ENCODE data around the gene CCL28. TPM values are rescaled to one million over a fixed set of nuclear protein-coding genes. Genes with fewer than 3 reads are reported as not detected.

The CCL28 gene
- total and polyA plus RNA-seq, 9 of the 15 experiments (the other 6 are each of a cell fraction or from before 2014, with no cell fraction given) = not detected

GRCh38 chr5:43412644-43413043, 453 bp upstream of the CCL28 start:
- H3K27me3 ChIP-seq (ENCODE audit: control insufficient read depth in 2 of 2, insufficient read depth in 2 of 2, low read length in 2 of 2) = no peaks in the 10 kb centered on the region
- no peaks in the 10 kb centered on the region for H3K36me3 ChIP-seq (ENCODE audit: control insufficient read depth, insufficient read depth, low read length)
- no peaks in the 10 kb centered on the region for H3K79me2 ChIP-seq (ENCODE audit: control insufficient read depth, insufficient read depth, low read length)
- ChIA-PET CTCF (ENCODE audit: low intra/inter-chr PET ratio) (no interaction called here), POLR2A (interaction anchor here (0.7 to 2.7 kb wide), 5 partner anchors 9 to 374 kb away, joined by 3 to 13 read pairs (median 4); partner anchors contain the start of genes C5orf34 and TMEM267)
- H3K9ac ChIP-seq (ENCODE audit: insufficient read depth in 1 of 2, low read depth in 2 of 2, low read length in 2 of 2) = no peak overlapping the region
- no peak overlapping the region for H3K4me3 ChIP-seq
- ATAC-seq (no peak), DNase-seq (ENCODE audit: extremely low read depth in 1 of 4, low spot score in 3 of 4) (no peak), FAIRE-seq (no peak)
- no peak overlapping the region for H3K27ac ChIP-seq (ENCODE audit: extremely low read depth, low read depth, low read length)
- H3K9me3 ChIP-seq (replicated peaks; ENCODE audit: control insufficient read depth, insufficient read depth, low read depth, low read length) = no peaks in the 10 kb centered on the region
- in situ Hi-C loops (cut with MboI) (no loop called here), intact Hi-C loops (cut with micrococcal nuclease) (no loop called here)
- 79% methylated on average over 1 of the region's 1 CpG for WGBS (ENCODE audit: insufficient coverage, low coverage, missing lambda C conversion rate)
- no peaks in the 10 kb centered on the region for H4K20me1 ChIP-seq (replicated peaks; ENCODE audit: control insufficient read depth, insufficient read depth, low read length)
- H3K4me2 ChIP-seq (ENCODE audit: insufficient read depth, low read length) = no peak overlapping the region
- no TSS peak for BruUV-seq (replicated peaks)
- H3K9me1 ChIP-seq (ENCODE audit: control insufficient read depth, insufficient read depth, low read length) = peaks cover 5% of the 10 kb centered on the region
- no peak overlapping the region for H2AFZ ChIP-seq (ENCODE audit: low read depth, low read length)
- peaks cover 14 to 20% of the 10 kb centered on the region in 2 experiments for H3K4me1 ChIP-seq (replicated peaks in 1 of 2; ENCODE audit: control insufficient read depth in 2 of 2, insufficient read depth in 2 of 2, low read length in 2 of 2)
- no peak for TF ChIP-seq FOXJ2 (tag; IDR thresholded peaks at IDR 0.05)
- TF ChIP-seq BRCA1 (IDR thresholded peaks at IDR 0.05) = no peak
- no peak for TF ChIP-seq BRCA1 (CRISPR knock-in tag; IDR thresholded peaks at IDR 0.05)
- no peak for TF ChIP-seq CEBPG (CRISPR knock-in tag; IDR thresholded peaks at IDR 0.05)
- TF ChIP-seq CEBPG (tag; conservative IDR thresholded peaks at IDR 0.05 in 1 of 2, IDR thresholded peaks at IDR 0.05 in 1 of 2) = 0 out of 4 replicates have a peak, but pooled peaks of 1 of the 2 experiments have one; percentile 10
- no peak for TF ChIP-seq SMAD2 (IDR thresholded peaks at IDR 0.05; ENCODE audit: low read depth, low read length)

GRCh38 chr5:43411495-43411894, 696 bp downstream of the CCL28 start:
- Histone ChIP-seq H3K4me3 (no peak overlapping the region), H2AFZ (ENCODE audit: low read depth, low read length) (peak overlapping the region; percentile 36; the same call in 1 of the 2 replicates), H3K4me1 (replicated peaks in 1 of 2; ENCODE audit: control insufficient read depth in 2 of 2, insufficient read depth in 2 of 2, low read length in 2 of 2) (peaks cover 7 to 11% of the 10 kb centered on the region in 2 experiments), H3K9ac (ENCODE audit: insufficient read depth in 1 of 2, low read depth in 2 of 2, low read length in 2 of 2) (no peak overlapping the region; a peak in 1 of 4 replicates), H4K20me1 (replicated peaks; ENCODE audit: control insufficient read depth, insufficient read depth, low read length) (no peaks in the 10 kb centered on the region), H3K27me3 (ENCODE audit: control insufficient read depth in 2 of 2, insufficient read depth in 2 of 2, low read length in 2 of 2) (no peaks in the 10 kb centered on the region), H3K9me3 (replicated peaks; ENCODE audit: control insufficient read depth, insufficient read depth, low read depth, low read length) (no peaks in the 10 kb centered on the region), H3K79me2 (ENCODE audit: control insufficient read depth, insufficient read depth, low read length) (no peaks in the 10 kb centered on the region), H3K36me3 (ENCODE audit: control insufficient read depth, insufficient read depth, low read length) (no peaks in the 10 kb centered on the region), H3K27ac (ENCODE audit: extremely low read depth, low read depth, low read length) (no peak overlapping the region), H3K4me2 (ENCODE audit: insufficient read depth, low read length) (no peak overlapping the region), H3K9me1 (ENCODE audit: control insufficient read depth, insufficient read depth, low read length) (peaks cover 3% of the 10 kb centered on the region)
- ChIA-PET POLR2A (interaction anchor here (0.6 to 2.7 kb wide), 7 partner anchors 9 to 360 kb away, joined by 3 to 13 read pairs (median 3); partner anchors contain the start of genes C5orf34, HMGCS1 and TMEM267), CTCF (ENCODE audit: low intra/inter-chr PET ratio) (no interaction called here)
- ATAC-seq (no peak), DNase-seq (ENCODE audit: extremely low read depth in 1 of 4, low spot score in 3 of 4) (no peak), FAIRE-seq (no peak)
- BruUV-seq (replicated peaks) = no TSS peak
- WGBS (ENCODE audit: insufficient coverage, low coverage, missing lambda C conversion rate) = 43% methylated on average over 3 of the region's 3 CpGs
- in situ Hi-C loops (cut with MboI) (no loop called here), intact Hi-C loops (cut with micrococcal nuclease) (no loop called here)
- TF ChIP-seq NFIC (IDR thresholded peaks at IDR 0.05) (no peak), SRSF1 (IDR thresholded peaks at IDR 0.05; ENCODE audit: low read depth, low read length) (no peak), ZNF707 (CRISPR knock-in tag; conservative IDR thresholded peaks at IDR 0.05) (no peak), CTBP1 (IDR thresholded peaks at IDR 0.05; ENCODE audit: borderline replicate concordance) (no peak), ZNF512 (tag; IDR thresholded peaks at IDR 0.05) (peak; percentile 30; the same call in 1 of the 2 replicates), CLOCK (CRISPR knock-in tag; IDR thresholded peaks at IDR 0.05; ENCODE audit: borderline replicate concordance) (no peak), NFATC3 (IDR thresholded peaks at IDR 0.05) (no peak), JUNB (CRISPR knock-in tag; conservative IDR thresholded peaks at IDR 0.05) (no peak)
